Lower lobe of right lung (tissue), 2 donors: ENCODE measurements around the gene IL6. TPM values are rescaled to one million over a fixed set of nuclear protein-coding genes. Genes with fewer than 3 reads are reported as not detected.
A peak's percentile ranks its signal among the peaks of the same experiment; 100 is the strongest.

Source experiments
- ATAC-seq, 2 donors: fragments of 200-7000 bp; cut with Tn5 transposase; one replicate each; pipeline ENCODE4 v1.9.1; 2020 to 2022; ENCODE audit warnings: mild to moderate bottlenecking in 2 of 2, moderate library complexity in 2 of 2
- DNase-seq: peaks from one replicate; pipeline ENCODE4 v3.0.0-alpha.2; 2020
- H3K27ac ChIP-seq: fragments of 200-600 bp; one replicate; pipeline ENCODE4 v1.8.0; 2022
- H3K27me3 ChIP-seq: fragments of 200-600 bp; one replicate; pipeline ENCODE4 v1.8.0; 2022; ENCODE audit warnings: low read depth
- H3K36me3 ChIP-seq: fragments of 200-600 bp; one replicate; pipeline ENCODE4 v1.8.0; 2022; ENCODE audit warnings: mild to moderate bottlenecking
- H3K4me1 ChIP-seq: fragments of 200-600 bp; one replicate; pipeline ENCODE4 v1.8.0; 2022
- H3K4me3 ChIP-seq: fragments of 200-600 bp; one replicate; pipeline ENCODE4 v1.8.0; 2022; ENCODE audit warnings: mild to moderate bottlenecking
- H3K9me3 ChIP-seq: fragments of 200-600 bp; one replicate; pipeline ENCODE4 v1.8.0; 2022
- CTCF ChIP-seq: fragments of 200-600 bp; IDR thresholded peaks from one replicate; pipeline ENCODE4 v1.8.0; 2022; ENCODE audit warnings: antibody characterized with exemption, mild to moderate bottlenecking
- intact Hi-C: fragments of 100-400 bp; cut with DNase I; formaldehyde crosslinking; loops from one replicate; pipeline ENCODE4 v1.11.0; 2022
- total RNA-seq: library from RNA; stranded (reverse); fragmentation: NEBNext Ultra II Directional; extraction: Animal tissue kit (Norgen Biotek cat#: 25700); gene quantifications from one replicate; pipeline ENCODE4 v1.2.1, GENCODE V29; 2021
- donor health status: DM: no; HTN: yes; CAD: no; lungs with severe emphysema.

Gene IL6
- total RNA-seq, 1 donor from 2014 or later, result 8.2 TPM

- intact Hi-C loops, result loop anchor here (10.0 kb wide), 1 partner anchor 160 kb away; no protein-coding TSS in a partner anchor
- H3K4me3 ChIP-seq, result no peak overlapping the region
- ATAC-seq (no peak), DNase-seq (no peak)
- H3K4me1 ChIP-seq, result peaks cover 58% of the 10 kb centered on the region
- no peak overlapping the region for H3K27ac ChIP-seq
- H3K27me3 ChIP-seq, result peaks cover 4% of the 10 kb centered on the region
- no peak for TF ChIP-seq CTCF
- H3K36me3 ChIP-seq, result peaks cover 4% of the 10 kb centered on the region
- H3K9me3 ChIP-seq, result no peaks in the 10 kb centered on the region
Observed at GRCh38 chr7:22724861-22725260, 2.1 kb upstream of the IL6 start.

- Histone ChIP-seq H3K9me3 (no peaks in the 10 kb centered on the region), H3K36me3 (peaks cover 4% of the 10 kb centered on the region), H3K4me1 (peaks cover 58% of the 10 kb centered on the region), H3K4me3 (no peak overlapping the region), H3K27me3 (peaks cover 4% of the 10 kb centered on the region), H3K27ac (peak overlapping the region; percentile 84)
- DNase-seq (no peak), ATAC-seq (no peak)
- TF ChIP-seq CTCF, result no peak
- intact Hi-C loops, result loop anchor here (10.0 kb wide), 1 partner anchor 161 kb away; no protein-coding TSS in a partner anchor
Observed at GRCh38 chr7:22725585-22725984, 1.4 kb upstream of the IL6 start.

GRCh38 chr7:22726345-22726906, 574 bp upstream of the IL6 start:
- H3K27me3 ChIP-seq, result peaks cover 4% of the 10 kb centered on the region
- intact Hi-C loops, result loop anchor here (10.0 kb wide), 1 partner anchor 162 kb away; no protein-coding TSS in a partner anchor
- H3K9me3 ChIP-seq, result no peaks in the 10 kb centered on the region
- TF ChIP-seq CTCF, result peak; percentile 58
- ATAC-seq (peak; percentile 76 to 80), DNase-seq (peak; percentile 66)
- peaks cover 58% of the 10 kb centered on the region for H3K4me1 ChIP-seq
- H3K4me3 ChIP-seq, result peak overlapping the region; percentile 56
- peaks cover 4% of the 10 kb centered on the region for H3K36me3 ChIP-seq
- H3K27ac ChIP-seq, result peak overlapping the region; percentile 84

- TF ChIP-seq CTCF, result no peak
- ATAC-seq (no peak), DNase-seq (no peak)
- Histone ChIP-seq H3K27me3 (peaks cover 4% of the 10 kb centered on the region), H3K4me3 (peak overlapping the region; percentile 56), H3K36me3 (peaks cover 4% of the 10 kb centered on the region), H3K9me3 (no peaks in the 10 kb centered on the region), H3K27ac (peak overlapping the region; percentile 84), H3K4me1 (peaks cover 55% of the 10 kb centered on the region)
- intact Hi-C loops, result loop anchor here (10.0 kb wide), 1 partner anchor 163 kb away; no protein-coding TSS in a partner anchor
Observed at GRCh38 chr7:22727714-22728035, 675 bp downstream of the IL6 start.

GRCh38 chr7:22728401-22729029, 1.5 kb downstream of the IL6 start:
- Histone ChIP-seq H3K4me1 (peaks cover 47% of the 10 kb centered on the region), H3K27me3 (peaks cover 4% of the 10 kb centered on the region), H3K4me3 (peak overlapping the region; percentile 56), H3K36me3 (peaks cover 4% of the 10 kb centered on the region), H3K27ac (peak overlapping the region; percentile 84), H3K9me3 (no peaks in the 10 kb centered on the region)
- ATAC-seq (no peak), DNase-seq (no peak)
- TF ChIP-seq CTCF, result peak; percentile 52
- intact Hi-C loops, result loop anchor here (10.0 kb wide), 1 partner anchor 164 kb away; no protein-coding TSS in a partner anchor
